Measurements from ENCODE around the gene BRME1.

DNA sequence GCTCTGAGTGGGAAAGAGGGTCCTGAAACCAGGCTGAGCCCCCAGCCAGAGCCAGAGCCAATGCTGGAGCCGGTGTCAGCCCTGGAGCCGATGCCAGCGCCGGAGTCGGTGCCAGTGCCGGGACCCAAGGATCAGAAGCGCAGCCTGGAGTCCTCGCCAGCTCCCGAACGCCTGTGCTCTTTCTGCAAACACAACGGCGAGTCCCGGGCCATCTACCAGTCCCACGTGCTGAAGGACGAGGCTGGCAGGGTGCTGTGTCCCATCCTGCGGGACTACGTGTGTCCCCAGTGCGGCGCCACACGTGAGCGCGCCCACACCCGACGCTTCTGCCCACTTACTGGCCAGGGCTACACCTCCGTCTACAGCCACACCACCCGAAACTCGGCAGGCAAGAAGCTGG lies 28.6 kb downstream of the BRME1 start:
- TF ChIP-seq HDAC2 (CRISPR knock-in tag; IDR thresholded peaks at IDR 0.05) = no peak
- TF ChIP-seq FOXM1 (CRISPR knock-in tag; IDR thresholded peaks at IDR 0.05) = no peak
- TF ChIP-seq SIN3A (IDR thresholded peaks at IDR 0.05; ENCODE audit: borderline replicate concordance, low read depth, low read length) = no peak
- TF ChIP-seq, protein P1, sequence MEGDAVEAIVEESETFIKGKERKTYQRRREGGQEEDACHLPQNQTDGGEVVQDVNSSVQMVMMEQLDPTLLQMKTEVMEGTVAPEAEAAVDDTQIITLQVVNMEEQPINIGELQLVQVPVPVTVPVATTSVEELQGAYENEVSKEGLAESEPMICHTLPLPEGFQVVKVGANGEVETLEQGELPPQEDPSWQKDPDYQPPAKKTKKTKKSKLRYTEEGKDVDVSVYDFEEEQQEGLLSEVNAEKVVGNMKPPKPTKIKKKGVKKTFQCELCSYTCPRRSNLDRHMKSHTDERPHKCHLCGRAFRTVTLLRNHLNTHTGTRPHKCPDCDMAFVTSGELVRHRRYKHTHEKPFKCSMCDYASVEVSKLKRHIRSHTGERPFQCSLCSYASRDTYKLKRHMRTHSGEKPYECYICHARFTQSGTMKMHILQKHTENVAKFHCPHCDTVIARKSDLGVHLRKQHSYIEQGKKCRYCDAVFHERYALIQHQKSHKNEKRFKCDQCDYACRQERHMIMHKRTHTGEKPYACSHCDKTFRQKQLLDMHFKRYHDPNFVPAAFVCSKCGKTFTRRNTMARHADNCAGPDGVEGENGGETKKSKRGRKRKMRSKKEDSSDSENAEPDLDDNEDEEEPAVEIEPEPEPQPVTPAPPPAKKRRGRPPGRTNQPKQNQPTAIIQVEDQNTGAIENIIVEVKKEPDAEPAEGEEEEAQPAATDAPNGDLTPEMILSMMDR (CRISPR knock-in tag; IDR thresholded peaks at IDR 0.05) = no peak
- TF ChIP-seq, protein P2, sequence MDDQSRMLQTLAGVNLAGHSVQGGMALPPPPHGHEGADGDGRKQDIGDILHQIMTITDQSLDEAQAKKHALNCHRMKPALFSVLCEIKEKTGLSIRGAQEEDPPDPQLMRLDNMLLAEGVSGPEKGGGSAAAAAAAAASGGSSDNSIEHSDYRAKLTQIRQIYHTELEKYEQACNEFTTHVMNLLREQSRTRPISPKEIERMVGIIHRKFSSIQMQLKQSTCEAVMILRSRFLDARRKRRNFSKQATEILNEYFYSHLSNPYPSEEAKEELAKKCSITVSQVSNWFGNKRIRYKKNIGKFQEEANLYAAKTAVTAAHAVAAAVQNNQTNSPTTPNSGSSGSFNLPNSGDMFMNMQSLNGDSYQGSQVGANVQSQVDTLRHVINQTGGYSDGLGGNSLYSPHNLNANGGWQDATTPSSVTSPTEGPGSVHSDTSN (CRISPR knock-in tag; IDR thresholded peaks at IDR 0.05; ENCODE audit: borderline replicate concordance) = no peak
- TF ChIP-seq CHD4 (IDR thresholded peaks at IDR 0.05; ENCODE audit: borderline replicate concordance, low read length) = no peak
- TF ChIP-seq KAT8 (CRISPR knock-in tag; IDR thresholded peaks at IDR 0.05) = no peak
- TF ChIP-seq POLR2AphosphoS5 (IDR thresholded peaks at IDR 0.05; ENCODE audit: low read depth, low read length) = no peak
- no peak for TF ChIP-seq NFIC (IDR thresholded peaks at IDR 0.05; ENCODE audit: low read length)
- no peak for TF ChIP-seq AKAP8 (CRISPR knock-in tag; IDR thresholded peaks at IDR 0.05)
- TF ChIP-seq, protein P3, sequence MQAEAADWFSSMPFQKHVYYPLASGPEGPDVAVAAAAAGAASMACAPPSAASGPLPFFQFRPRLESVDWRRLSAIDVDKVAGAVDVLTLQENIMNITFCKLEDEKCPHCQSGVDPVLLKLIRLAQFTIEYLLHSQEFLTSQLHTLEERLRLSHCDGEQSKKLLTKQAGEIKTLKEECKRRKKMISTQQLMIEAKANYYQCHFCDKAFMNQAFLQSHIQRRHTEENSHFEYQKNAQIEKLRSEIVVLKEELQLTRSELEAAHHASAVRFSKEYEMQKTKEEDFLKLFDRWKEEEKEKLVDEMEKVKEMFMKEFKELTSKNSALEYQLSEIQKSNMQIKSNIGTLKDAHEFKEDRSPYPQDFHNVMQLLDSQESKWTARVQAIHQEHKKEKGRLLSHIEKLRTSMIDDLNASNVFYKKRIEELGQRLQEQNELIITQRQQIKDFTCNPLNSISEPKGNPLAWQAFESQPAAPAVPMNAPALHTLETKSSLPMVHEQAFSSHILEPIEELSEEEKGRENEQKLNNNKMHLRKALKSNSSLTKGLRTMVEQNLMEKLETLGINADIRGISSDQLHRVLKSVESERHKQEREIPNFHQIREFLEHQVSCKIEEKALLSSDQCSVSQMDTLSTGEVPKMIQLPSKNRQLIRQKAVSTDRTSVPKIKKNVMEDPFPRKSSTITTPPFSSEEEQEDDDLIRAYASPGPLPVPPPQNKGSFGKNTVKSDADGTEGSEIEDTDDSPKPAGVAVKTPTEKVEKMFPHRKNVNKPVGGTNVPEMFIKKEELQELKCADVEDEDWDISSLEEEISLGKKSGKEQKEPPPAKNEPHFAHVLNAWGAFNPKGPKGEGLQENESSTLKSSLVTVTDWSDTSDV (CRISPR knock-in tag; IDR thresholded peaks at IDR 0.05) = no peak
- TF ChIP-seq ZNF839 (CRISPR knock-in tag; IDR thresholded peaks at IDR 0.05; ENCODE audit: borderline replicate concordance) = no peak
